H1 (cell line): ENCODE results near the gene MBNL2. TPM values are rescaled to one million over a fixed set of nuclear protein-coding genes. Genes with fewer than 3 reads are reported as not detected.

Experiments used
- CTCF ChIA-PET: fragments of 300-600 bp; sonication (Branson Sonifier 250); formaldehyde crosslinking; loops from one replicate; lab custom pipeline; 2021; ENCODE audit not compliant: partially characterized antibody; lab: Charles Lee
- POLR2A ChIA-PET: fragments of 300-600 bp; sonication (Branson Sonifier 250); formaldehyde crosslinking; loops from one replicate; lab custom pipeline; 2021; ENCODE audit warnings: inconsistent platforms; ENCODE audit not compliant: partially characterized antibody; lab: Charles Lee
- DNase-seq, 2 experiments: peaks; one replicate each; pipeline versions ENCODE4 v3.0.0 to v3.0.0-alpha.2; 2010 to 2022; ENCODE audit warnings: low spot score in 2 of 2, low read depth in 1 of 2, mixed read lengths in 1 of 2
- FAIRE-seq: peaks from 2 replicates; lab custom pipeline; 2011; peaks lifted over from hg19 to GRCh38; lab: Jason Lieb, UNC
- H2AFZ ChIP-seq: 2 replicates; pipeline ENCODE4 v1.8.1; 2012; ENCODE audit warnings: low read length, inconsistent platforms
- H2AK5ac ChIP-seq: 2 replicates; pipeline ENCODE4 v1.6.1; 2013; ENCODE audit warnings: low read depth, low read length
- H2BK120ac ChIP-seq: replicated peaks from 2 replicates; pipeline ENCODE3; 2013; ENCODE audit warnings: low read depth, low read length, inconsistent platforms
- H2BK12ac ChIP-seq: 2 replicates; pipeline ENCODE4 v1.6.1; 2013; ENCODE audit warnings: low read depth, low read length
- H2BK15ac ChIP-seq: 2 replicates; pipeline ENCODE4 v1.6.1; 2013; ENCODE audit warnings: low read length
- H2BK20ac ChIP-seq: 2 replicates; pipeline ENCODE4 v1.6.1; 2013; ENCODE audit warnings: low read length
- H2BK5ac ChIP-seq: 2 replicates; pipeline ENCODE4 v1.6.1; 2013; ENCODE audit warnings: low read depth, low read length
- H3K14ac ChIP-seq: 2 replicates; pipeline ENCODE4 v1.6.1; 2013; ENCODE audit warnings: inconsistent platforms; ENCODE audit not compliant: insufficient read length
- H3K18ac ChIP-seq: 2 replicates; pipeline ENCODE4 v1.6.1; 2013; ENCODE audit warnings: low read length; ENCODE audit errors: extremely low read depth
- H3K23ac ChIP-seq: 2 replicates; pipeline ENCODE4 v1.6.1; 2013; ENCODE audit warnings: inconsistent platforms; ENCODE audit not compliant: insufficient read length
- H3K23me2 ChIP-seq: 2 replicates; pipeline ENCODE4 v1.6.1; 2013; ENCODE audit warnings: low read depth, low read length
- H3K27ac ChIP-seq: 2 replicates; pipeline ENCODE4 v1.6.1; 2011; ENCODE audit warnings: low read depth, low read length, inconsistent platforms
- H3K27me3 ChIP-seq, 4 experiments: replicated peaks in 1 of 4; 1 replicate in 1 of 4; 2 replicates in 3 of 4; pipeline versions ENCODE4 v1.6.1 to v1.8.1; 2011 to 2013; ENCODE audit warnings: low read length in 3 of 4, mild to moderate bottlenecking in 3 of 4, inconsistent platforms in 2 of 4, mixed read lengths in 2 of 4, moderate library complexity in 1 of 4; ENCODE audit not compliant: control insufficient read depth in 3 of 4, insufficient read depth in 3 of 4; ENCODE audit errors: extremely low read depth in 1 of 4
- H3K36me3 ChIP-seq, 4 experiments: 2 replicates each; pipeline versions ENCODE4 v1.6.1 to v1.8.1; 2011 to 2013; ENCODE audit warnings: mild to moderate bottlenecking in 4 of 4, low read length in 3 of 4, moderate library complexity in 2 of 4, control low read depth in 1 of 4, inconsistent platforms in 1 of 4; ENCODE audit not compliant: insufficient read depth in 4 of 4, control insufficient read depth in 2 of 4
- H3K4ac ChIP-seq: replicated peaks from 2 replicates; pipeline ENCODE3; 2013; ENCODE audit warnings: low read length, low read depth, mixed read lengths, inconsistent platforms; ENCODE audit not compliant: insufficient read length
- H3K4me1 ChIP-seq, 4 experiments: replicated peaks in 1 of 4; 1 replicate in 1 of 4; 2 replicates in 3 of 4; pipeline versions ENCODE4 v1.6.1 to v1.8.1; 2011 to 2013; ENCODE audit warnings: low read length in 3 of 4, inconsistent platforms in 2 of 4, mixed read lengths in 1 of 4; ENCODE audit not compliant: insufficient read depth in 4 of 4, control insufficient read depth in 3 of 4
- H3K4me2 ChIP-seq, 2 experiments: 2 replicates each; pipeline versions ENCODE4 v1.6.1 to v1.8.1; 2011 to 2013; ENCODE audit warnings: low read depth in 2 of 2, low read length in 2 of 2, control low read depth in 1 of 2, inconsistent platforms in 1 of 2, mild to moderate bottlenecking in 1 of 2; ENCODE audit not compliant: insufficient read depth in 1 of 2
- H3K4me3 ChIP-seq, 4 experiments: fragments of 200-600, 300-600 bp in 1 of 4; sonication (generic), shearing (Covaris generic), sonication (Bioruptor Twin) in 1 of 4; 2 replicates each; pipeline versions ENCODE4 v1.5.1 to v1.8.1; 2011 to 2016; ENCODE audit warnings: low read length in 4 of 4, low read depth in 3 of 4, control low read depth in 2 of 4, inconsistent platforms in 2 of 4, mild to moderate bottlenecking in 2 of 4, mixed read lengths in 1 of 4, moderate library complexity in 1 of 4; ENCODE audit not compliant: insufficient read depth in 2 of 4; ENCODE audit errors: extremely low read depth in 1 of 4
- H3K56ac ChIP-seq: replicated peaks from 2 replicates; pipeline ENCODE3; 2013; ENCODE audit warnings: low read depth, mild to moderate bottlenecking, mixed read lengths, low read length, inconsistent platforms; ENCODE audit not compliant: insufficient read length
- H3K79me1 ChIP-seq: 2 replicates; pipeline ENCODE4 v1.6.1; 2013; ENCODE audit warnings: low read depth, low read length, control low read depth
- H3K79me2 ChIP-seq, 2 experiments: 2 replicates each; pipeline versions ENCODE4 v1.6.1 to v1.8.1; 2012 to 2013; ENCODE audit warnings: low read length in 2 of 2, mild to moderate bottlenecking in 2 of 2, inconsistent platforms in 1 of 2; ENCODE audit not compliant: insufficient read depth in 2 of 2, control insufficient read depth in 1 of 2
- H3K9ac ChIP-seq, 4 experiments: replicated peaks in 1 of 4; 1 replicate in 1 of 4; 2 replicates in 3 of 4; pipeline versions ENCODE4 v1.6.1 to v1.8.1; 2011 to 2013; ENCODE audit warnings: low read depth in 3 of 4, low read length in 3 of 4, control low read depth in 2 of 4, mild to moderate bottlenecking in 2 of 4, moderate library complexity in 2 of 4, inconsistent platforms in 1 of 4; ENCODE audit errors: extremely low read depth in 1 of 4
- H3K9me3 ChIP-seq, 2 experiments: 2 replicates each; pipeline versions ENCODE4 v1.6.1 to v1.8.1; 2012 to 2013; ENCODE audit warnings: mild to moderate bottlenecking in 2 of 2, moderate library complexity in 2 of 2, control low read depth in 1 of 2, inconsistent platforms in 1 of 2, low read depth in 1 of 2, low read length in 1 of 2, mixed read lengths in 1 of 2; ENCODE audit not compliant: insufficient read depth in 2 of 2
- H4K20me1 ChIP-seq, 2 experiments: replicated peaks in 1 of 2; 2 replicates each; pipeline versions ENCODE3 to v1.8.1; 2011 to 2013; ENCODE audit warnings: inconsistent platforms in 2 of 2, low read length in 2 of 2, mild to moderate bottlenecking in 1 of 2; ENCODE audit not compliant: insufficient read depth in 2 of 2, control insufficient read depth in 1 of 2
- H4K5ac ChIP-seq: 2 replicates; pipeline ENCODE4 v1.6.1; 2013; ENCODE audit warnings: low read length, low read depth, mixed read lengths, inconsistent platforms; ENCODE audit not compliant: insufficient read length
- H4K8ac ChIP-seq: 2 replicates; pipeline ENCODE4 v1.8.0; 2013; ENCODE audit warnings: mild to moderate bottlenecking, moderate library complexity, low read length, inconsistent platforms; ENCODE audit not compliant: insufficient read depth; ENCODE audit errors: extremely low read depth
- H4K91ac ChIP-seq: replicated peaks from 2 replicates; pipeline ENCODE3; 2013; ENCODE audit warnings: low read length, mixed read lengths, inconsistent platforms; ENCODE audit not compliant: insufficient read length
- BACH1 ChIP-seq: IDR thresholded peaks from 2 replicates; pipeline ENCODE4 v1.6.1; 2012; ENCODE audit warnings: low read length, improper control_type of control experiment
- MAFK ChIP-seq: IDR thresholded peaks from 2 replicates; pipeline ENCODE4 v1.6.1; 2012; ENCODE audit warnings: low read depth, mild to moderate bottlenecking, improper control_type of control experiment, low read length
- SAP30 ChIP-seq: fragments of 300-600 bp; sonication (generic); IDR thresholded peaks from 2 replicates; pipeline ENCODE4 v1.7.1; 2012; ENCODE audit warnings: low read length, moderate library complexity, mild to moderate bottlenecking, inconsistent platforms; ENCODE audit not compliant: insufficient read depth, insufficient replicate concordance
- TCF12 ChIP-seq: IDR thresholded peaks from 2 replicates; pipeline ENCODE4 v1.6.1; 2011; ENCODE audit warnings: low read depth, mild to moderate bottlenecking, low read length
- WGBS, 2 experiments: shearing (Covaris generic) in 1 of 2; methylation state at CpG; one replicate each; pipeline versions ENCODE4 v1.1.6 to v1.1.7; 2013 to 2015; ENCODE audit warnings: low lambda C conversion rate in 2 of 2, mixed read lengths in 2 of 2, inconsistent platforms in 1 of 2, low coverage in 1 of 2, missing lambda C conversion rate in 1 of 2; ENCODE audit not compliant: insufficient replicate concordance in 2 of 2, insufficient coverage in 1 of 2, insufficient read length in 1 of 2; ENCODE audit errors: extremely low coverage in 1 of 2, missing lambda C conversion rate in 1 of 2; 5-methylcytosine and 5-hydroxymethylcytosine counted together
- polyA plus RNA-seq, 7 experiments: library from polyadenylated mRNA; depleted of rRNA in 3 of 7; stranded (reverse) in 5 of 7; unstranded in 2 of 7; fragments of >200 nt in 5 of 7; fragments of 200-250 nt in 2 of 7; gene quantifications; 1 replicate in 5 of 7; 2 replicates in 1 of 7; 4 replicates in 1 of 7; pipeline versions ENCODE4 v1.2.1 to v1.2.3, GENCODE V29; 2011 to 2013; ENCODE audit warnings: missing spikeins in 2 of 7, mixed read lengths in 2 of 7
- total RNA-seq: library from RNA; stranded (reverse); fragmentation: NEBNext Ultra II Directional; extraction: Animal tissue kit (Norgen Biotek cat#: 25700); gene quantifications from 2 replicates; pipeline ENCODE4 v1.2.1, GENCODE V29; 2021

Gene MBNL2
- total and polyA plus RNA-seq, 2 of the 8 experiments (the other 6 are each of a cell fraction or from before 2014, with no cell fraction given): 1.0 to 2.6 TPM

GRCh38 chr13:97249796-97250495 lies 27.8 kb downstream of the MBNL2 start:
- H3K27me3 ChIP-seq: no peaks in the 10 kb centered on the region
- no peaks in the 10 kb centered on the region for H3K79me1 ChIP-seq
- H2AFZ ChIP-seq: no peak overlapping the region
- no peak overlapping the region for H3K4me3 ChIP-seq
- H4K8ac ChIP-seq: no peak overlapping the region
- no peak overlapping the region for H2BK15ac ChIP-seq
- 74% methylated on average over 3 of the region's 3 CpGs; no CpG with 5 or more reads in 1 of the 2 experiments for WGBS, 2 experiments
- no peak for TF ChIP-seq TCF12
- no peak for TF ChIP-seq BACH1
- no peak for TF ChIP-seq SAP30
- TF ChIP-seq MAFK: peak; percentile 97
- no peak overlapping the region for H2BK120ac ChIP-seq
- POLR2A ChIA-PET: no interaction called here
- CTCF ChIA-PET: interaction anchor here (1.2 to 2.0 kb wide), 4 partner anchors 8 to 94 kb away, joined by 3 to 4 read pairs (median 4); no protein-coding TSS in a partner anchor
- no peaks in the 10 kb centered on the region for H3K4me1 ChIP-seq
- no peak for FAIRE-seq
- H3K36me3 ChIP-seq: no peaks in the 10 kb centered on the region
- H3K9me3 ChIP-seq: no peaks in the 10 kb centered on the region
- H2AK5ac ChIP-seq: no peak overlapping the region
- H4K5ac ChIP-seq: no peak overlapping the region
- H3K79me2 ChIP-seq: no peaks in the 10 kb centered on the region
- H4K20me1 ChIP-seq: no peaks in the 10 kb centered on the region
- no peak overlapping the region for H3K18ac ChIP-seq
- no peak overlapping the region for H2BK20ac ChIP-seq
- H2BK12ac ChIP-seq: no peak overlapping the region
- H3K23ac ChIP-seq: no peak overlapping the region
- H4K91ac ChIP-seq: no peak overlapping the region
- H3K27ac ChIP-seq: no peak overlapping the region
- no peaks in the 10 kb centered on the region for H3K23me2 ChIP-seq
- H3K9ac ChIP-seq: no peak overlapping the region
- no peak for DNase-seq
- no peak overlapping the region for H3K14ac ChIP-seq
- H3K4me2 ChIP-seq: no peak overlapping the region
- no peak overlapping the region for H3K56ac ChIP-seq
- no peak overlapping the region for H3K4ac ChIP-seq
- H2BK5ac ChIP-seq: no peak overlapping the region
